HG03045 (cell line): Measurements from ENCODE around the gene PHACTR1.
"Not testable (repeated sequence)": the region's sequence is repeated elsewhere in the genome, so short reads cannot be mapped to it uniquely, and the experiment has no call there.

ENCODE experiments used
- ATAC-seq: cut with Tn5 transposase; IDR thresholded peaks from one replicate; pipeline ENCODE4 v1.9.1; 2021; ENCODE audit warnings: mild to moderate bottlenecking, moderate library complexity; ENCODE audit not compliant: unreplicated experiment

The PHACTR1 gene

GRCh38 chr6:12943549-12943948, 227.0 kb downstream of the PHACTR1 start:
- ATAC-seq, result no peak

- ATAC-seq, result no peak
These were observed 227.4 kb downstream of the PHACTR1 start for GRCh38 chr6:12944001-12944400.

GRCh38 chr6:12944528-12944927, 228.0 kb downstream of the PHACTR1 start:
- not testable (repeated sequence) for ATAC-seq

DNA sequence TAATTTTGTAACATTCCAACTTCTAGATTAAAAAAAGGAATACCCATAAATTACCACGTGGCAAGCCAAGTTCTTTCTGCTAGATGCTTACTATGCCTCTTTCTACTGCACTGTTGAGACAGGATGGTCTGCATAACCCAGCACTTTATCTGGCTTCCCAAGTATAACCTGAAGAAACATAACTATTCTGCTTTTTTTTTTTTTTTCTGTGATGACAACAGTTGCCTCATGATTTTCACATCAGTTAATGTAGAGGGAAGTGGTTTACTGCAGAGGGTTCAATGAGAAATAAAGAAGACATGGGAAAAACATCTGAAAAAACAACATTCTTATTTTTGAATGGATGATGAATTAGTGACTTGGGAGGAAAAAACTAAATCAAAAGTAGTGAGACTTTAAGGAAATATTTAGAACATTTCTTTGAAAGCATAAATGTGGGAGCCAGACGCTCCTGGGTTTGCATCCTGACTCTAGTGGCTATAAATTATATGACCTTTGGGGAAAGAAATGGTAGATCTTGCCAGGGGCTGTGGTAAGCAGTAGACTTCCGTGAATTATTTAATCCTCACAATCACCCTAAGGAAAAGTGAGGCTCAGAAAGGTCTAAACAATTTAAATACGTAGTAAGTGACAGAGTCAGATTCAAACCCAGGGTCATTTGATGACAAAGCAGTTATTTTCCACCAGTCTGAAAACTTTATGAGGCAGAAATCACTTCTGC, 230.7 kb downstream of the PHACTR1 start:
- no peak for ATAC-seq

DNA sequence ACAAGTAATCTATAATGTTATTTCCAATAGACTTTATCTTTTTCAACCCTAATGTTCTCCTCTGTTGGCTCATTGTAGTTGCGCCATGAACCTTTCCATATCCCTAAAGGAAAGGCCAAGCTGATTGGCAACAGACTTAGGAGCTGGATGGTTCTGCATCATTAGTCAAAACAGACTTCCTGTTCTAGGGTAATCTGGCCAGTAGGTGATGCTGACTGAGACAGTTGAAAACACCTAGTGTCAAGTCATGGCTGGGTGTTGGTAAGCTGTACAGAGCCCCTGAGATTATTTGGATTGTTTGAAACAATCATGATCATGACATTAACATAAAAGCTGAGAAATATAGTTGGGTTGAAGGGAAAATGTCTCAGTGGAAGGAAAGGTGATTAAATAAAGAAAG, 231.4 kb downstream of the PHACTR1 start:
- ATAC-seq, result no peak

DNA sequence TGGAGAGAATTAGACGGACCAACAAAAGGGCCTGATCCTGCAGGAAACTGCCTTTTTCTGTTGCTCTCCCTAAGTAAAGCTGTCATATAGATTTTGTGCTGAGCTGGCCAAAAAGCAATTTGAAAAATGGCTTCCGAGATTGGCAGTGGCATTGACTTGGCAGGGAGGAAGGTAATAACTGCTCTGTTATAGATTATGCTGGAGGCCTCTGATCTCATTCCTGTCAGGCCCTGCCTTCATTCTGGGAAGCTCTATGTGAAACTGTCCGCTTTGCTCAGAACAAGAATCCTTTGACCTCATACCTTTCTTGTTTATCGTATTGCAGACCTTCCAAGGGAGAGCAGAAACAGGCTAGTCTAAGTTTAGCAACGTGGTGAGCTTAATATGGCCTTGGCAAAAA, 234.4 kb downstream of the PHACTR1 start:
- ATAC-seq, result no peak

DNA sequence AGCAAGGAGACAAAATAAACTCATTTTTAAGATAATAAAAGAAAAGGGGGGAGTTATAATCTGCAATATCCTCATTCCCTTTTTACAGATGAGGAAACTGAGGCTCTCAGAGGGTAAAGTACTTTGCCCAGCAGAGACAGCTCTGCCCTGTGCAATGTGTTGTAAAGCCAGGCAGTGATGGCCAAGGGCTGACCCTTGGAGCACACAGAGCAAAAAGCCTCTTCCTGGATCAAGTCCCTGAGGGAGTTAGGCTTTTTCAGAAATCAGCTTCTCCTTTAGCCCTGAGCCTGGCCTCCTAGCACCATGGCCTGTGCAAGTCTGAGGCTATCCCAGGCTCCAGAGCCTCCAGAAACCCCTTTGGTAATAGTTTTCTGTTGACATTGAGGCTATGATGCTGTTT, 234.8 kb downstream of the PHACTR1 start:
- no peak for ATAC-seq

DNA sequence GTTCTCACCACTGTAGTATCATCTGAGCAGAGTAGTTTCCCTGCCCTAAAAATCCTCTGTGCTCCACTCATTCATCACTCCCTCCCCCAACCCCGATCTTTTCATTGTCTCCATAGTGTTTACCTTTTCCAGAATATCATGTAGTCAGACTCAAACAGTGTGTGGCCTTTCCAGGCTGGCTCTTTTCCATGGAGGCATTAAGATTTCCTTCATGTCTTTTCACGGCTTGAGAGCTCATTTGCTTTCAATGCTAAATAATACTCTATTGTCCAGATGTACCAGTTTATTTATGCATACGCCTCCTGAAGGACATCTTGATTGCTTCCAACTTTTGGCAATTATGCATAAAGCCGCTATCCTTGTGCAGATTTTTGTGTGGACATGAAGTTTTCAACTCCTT, 235.8 kb downstream of the PHACTR1 start:
- ATAC-seq, result no peak

- ATAC-seq, result no peak
These were observed 239.4 kb downstream of the PHACTR1 start for GRCh38 chr6:12955956-12956355.

DNA sequence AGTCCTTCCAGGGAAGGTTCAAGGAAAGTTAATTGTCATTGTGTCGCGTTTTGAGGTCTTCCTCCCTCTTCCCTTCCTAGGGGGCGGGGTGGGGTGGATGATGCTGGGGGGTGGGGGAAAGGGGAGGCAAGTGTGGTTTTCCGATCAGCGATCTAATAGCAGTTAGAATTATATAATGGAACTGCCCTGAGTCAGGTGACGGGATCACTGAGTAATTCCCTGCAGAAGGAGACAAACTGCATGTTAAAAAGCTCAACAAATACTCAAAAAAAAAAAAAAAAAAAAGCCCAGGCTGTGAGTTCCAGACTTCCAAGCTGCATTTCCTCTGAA, 240.4 kb downstream of the PHACTR1 start:
- no peak for ATAC-seq

- ATAC-seq, result no peak
These were observed 240.9 kb downstream of the PHACTR1 start for GRCh38 chr6:12957321-12958051.

GRCh38 chr6:12958052-12958706, 241.6 kb downstream of the PHACTR1 start:
- no peak for ATAC-seq

DNA sequence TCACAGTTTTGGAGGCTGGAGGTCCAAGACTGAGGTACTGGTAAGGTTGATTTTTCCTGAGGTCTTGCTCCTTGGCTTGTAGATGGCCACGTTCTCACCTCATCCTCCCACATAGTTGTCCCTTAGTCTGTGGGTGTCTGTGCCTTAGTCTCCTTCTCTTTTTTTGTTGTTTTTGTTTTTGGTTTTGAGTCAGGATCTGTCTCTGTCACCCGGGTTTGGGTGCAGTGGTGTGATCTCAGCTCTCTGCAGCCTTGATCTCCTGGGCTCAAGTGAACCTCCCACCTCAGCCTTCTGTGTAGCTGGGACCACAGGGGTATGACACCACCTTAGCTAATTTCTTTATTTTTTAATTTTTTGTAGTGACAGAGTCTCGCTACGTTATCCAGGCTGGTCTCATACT, 245.2 kb downstream of the PHACTR1 start:
- no peak for ATAC-seq

- ATAC-seq, result no peak
These were observed 246.0 kb downstream of the PHACTR1 start for GRCh38 chr6:12962529-12962928.

DNA sequence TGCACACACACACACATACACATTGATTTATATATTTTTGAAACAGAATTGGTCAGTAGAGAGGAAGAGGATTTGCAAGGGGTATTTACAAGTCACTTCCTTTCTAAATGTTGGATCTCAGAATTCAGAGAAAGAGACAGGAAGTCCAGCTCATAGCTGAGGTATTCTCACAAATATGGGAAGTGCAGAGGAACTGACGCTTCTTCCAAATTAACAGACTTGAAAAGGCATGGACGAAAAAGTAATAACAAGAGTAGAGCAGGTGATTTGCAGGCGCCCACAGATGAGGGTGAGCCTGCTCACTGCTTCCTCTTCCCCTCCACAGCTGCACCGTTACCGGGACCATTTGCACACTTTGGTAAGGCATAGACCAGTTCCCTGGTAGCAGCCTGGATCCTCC, 246.4 kb downstream of the PHACTR1 start:
- ATAC-seq, result no peak

- no peak for ATAC-seq
These were observed 247.0 kb downstream of the PHACTR1 start for GRCh38 chr6:12963567-12963966.

DNA sequence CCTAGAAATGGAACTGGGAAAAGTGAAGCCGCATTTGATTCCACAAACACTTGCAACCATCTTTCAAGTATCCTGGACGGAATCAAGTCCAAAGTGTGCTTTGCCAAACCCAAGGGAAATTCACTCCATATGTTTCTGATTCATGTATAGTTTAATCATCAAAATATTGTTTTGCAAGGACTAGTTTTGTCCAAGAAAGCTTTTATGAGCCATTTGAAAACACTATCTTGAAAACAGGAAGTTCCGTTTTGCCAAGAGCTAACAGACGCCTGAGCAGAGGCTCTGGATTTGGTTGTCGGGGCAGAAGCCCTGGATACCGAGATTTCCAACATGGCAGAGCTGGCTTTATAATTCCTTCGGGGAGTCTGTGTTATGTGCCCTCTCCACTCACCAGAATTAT, 251.1 kb downstream of the PHACTR1 start:
- no peak for ATAC-seq

GRCh38 chr6:12968290-12968689, 251.7 kb downstream of the PHACTR1 start:
- ATAC-seq, result no peak

DNA sequence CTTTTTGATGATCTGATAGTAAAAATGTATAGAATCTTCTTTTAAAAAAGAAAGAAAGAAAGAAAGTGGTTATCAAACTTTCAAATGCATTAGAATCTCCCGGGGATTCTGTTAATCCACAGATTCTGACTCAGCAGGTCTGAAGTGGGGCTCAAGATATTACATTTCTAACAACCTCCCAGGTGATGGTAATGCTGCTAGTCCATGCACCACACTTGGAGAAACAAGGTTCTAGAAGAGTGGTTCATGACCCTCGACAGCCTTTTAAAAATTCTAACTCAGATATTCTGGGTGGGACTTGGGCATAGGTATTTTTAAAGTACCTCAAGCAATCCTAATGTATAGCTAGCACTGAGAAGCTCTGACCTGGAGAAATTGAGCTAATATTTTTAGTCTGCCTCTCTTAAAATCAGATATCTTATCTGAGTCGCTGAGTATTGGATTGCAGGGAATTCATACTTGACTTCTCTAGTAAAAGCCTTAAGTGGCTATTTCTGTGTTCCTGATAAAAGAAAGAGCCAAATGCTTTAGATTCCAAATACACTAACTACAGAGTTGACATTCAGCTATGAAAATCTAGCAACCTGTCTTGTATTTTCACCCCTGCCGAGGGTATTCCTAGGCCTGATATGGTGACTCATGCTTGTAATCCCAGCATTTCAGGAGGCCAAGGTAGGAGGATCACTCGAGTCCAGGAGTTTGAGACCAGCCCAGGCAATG, 252.4 kb downstream of the PHACTR1 start:
- no peak for ATAC-seq

- ATAC-seq, result no peak
These were observed 253.4 kb downstream of the PHACTR1 start for GRCh38 chr6:12969966-12970365.

DNA sequence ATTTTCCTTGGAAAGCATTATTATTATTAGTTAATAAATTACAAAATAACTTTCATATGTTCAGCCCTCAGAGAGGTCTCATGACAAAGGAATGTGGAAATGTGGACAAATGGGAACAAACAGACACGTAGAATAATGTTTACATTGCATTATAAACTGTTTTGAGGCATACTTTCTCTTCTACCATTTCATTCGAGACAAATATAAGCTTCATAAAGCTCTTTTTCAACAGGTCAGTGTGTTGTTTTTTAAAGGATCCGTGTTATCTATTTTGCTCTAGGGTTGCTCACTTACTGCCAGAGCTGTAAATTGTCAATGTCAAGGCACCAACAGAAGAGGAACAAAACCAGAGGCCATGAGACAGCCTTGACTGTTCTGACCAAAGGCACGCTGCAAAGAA, 256.8 kb downstream of the PHACTR1 start:
- ATAC-seq, result no peak

- no peak for ATAC-seq
These were observed 258.0 kb downstream of the PHACTR1 start for GRCh38 chr6:12974551-12974950.
